Hepatocyte (in vitro differentiated cells): ENCODE data around the gene CELA1.

Experiments
- CTCF ChIP-seq: fragments of 200-600 bp; sonication (generic); IDR thresholded peaks from 2 replicates; pipeline ENCODE4 v1.5.1; 2016; ENCODE audit warnings: antibody characterized with exemption, mild to moderate bottlenecking; ENCODE audit not compliant: poor library complexity
- EZH2phosphoT487 ChIP-seq: fragments of 200-600 bp; sonication (generic); IDR thresholded peaks from one replicate; pipeline ENCODE4 v1.6.1; 2018; ENCODE audit warnings: antibody characterized with exemption, mild to moderate bottlenecking, low read depth, moderate library complexity; ENCODE audit not compliant: unreplicated experiment, severe bottlenecking

DNA sequence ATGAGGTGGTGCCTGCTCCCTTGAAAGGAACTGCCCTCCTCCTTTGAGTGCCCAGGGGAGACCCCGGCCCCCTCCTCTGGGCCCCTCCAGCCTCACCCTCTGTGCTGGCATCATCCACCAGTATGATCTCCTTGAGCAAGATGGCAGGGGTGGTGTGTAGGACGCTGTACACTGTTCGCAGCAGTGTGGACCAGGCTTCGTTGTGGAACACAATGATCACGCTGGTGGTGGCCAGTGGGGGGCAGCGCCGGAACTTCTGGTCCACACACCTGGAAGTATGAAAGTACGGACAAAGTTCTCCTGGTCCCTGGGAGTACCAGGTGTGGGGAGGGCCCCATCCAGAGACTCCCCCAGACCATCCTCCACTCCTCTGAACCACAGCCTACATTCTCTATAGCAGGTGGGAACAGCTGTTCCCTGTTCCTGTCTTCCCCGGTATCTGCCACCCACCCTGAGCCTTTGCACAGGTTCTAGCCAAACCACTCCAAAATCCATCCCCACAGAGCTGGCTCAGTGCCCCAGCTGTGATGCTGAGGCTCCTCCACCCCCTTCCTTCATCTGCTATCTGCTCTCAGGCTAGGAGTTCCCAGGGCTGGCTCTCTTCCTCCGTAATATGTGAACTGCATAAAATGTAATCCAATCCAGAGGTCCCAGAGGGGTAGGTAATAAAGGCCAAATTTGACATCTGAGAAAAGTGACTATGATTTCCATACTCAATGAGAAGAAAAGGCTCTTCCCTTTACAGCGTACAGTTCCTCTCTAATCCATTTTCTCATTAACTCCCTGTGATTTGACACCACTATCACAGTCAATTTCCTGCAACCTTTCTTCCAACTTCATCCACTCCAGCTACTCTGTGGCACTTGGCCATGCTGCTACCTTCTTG is 30.9 kb upstream of the CELA1 start:
- TF ChIP-seq CTCF (no peak), EZH2phosphoT487 (no peak)
